Hepatocyte (in vitro differentiated cells): ENCODE measurements around the gene NT5C. TPM values are rescaled to one million over a fixed set of nuclear protein-coding genes. Genes with fewer than 3 reads are reported as not detected.

ENCODE experiments used
- DNase-seq: peaks from one replicate; pipeline ENCODE4 v3.0.0-alpha.2; 2016; ENCODE audit warnings: low spot score
- H2AFZ ChIP-seq: fragments of 200-600 bp; sonication (generic); 2 replicates; pipeline ENCODE4 v1.6.0; 2016; ENCODE audit warnings: antibody characterized with exemption, mild to moderate bottlenecking
- H3K27ac ChIP-seq: fragments of 200-600 bp; sonication (generic); 2 replicates; pipeline ENCODE4 v1.5.1; 2016; ENCODE audit warnings: mild to moderate bottlenecking
- H3K27me3 ChIP-seq: fragments of 200-600 bp; sonication (generic); 2 replicates; pipeline ENCODE4 v1.6.1; 2016
- H3K36me3 ChIP-seq: fragments of 200-600 bp; sonication (generic); replicated peaks from 2 replicates; pipeline ENCODE4 v1.5.1; 2016; ENCODE audit warnings: low read depth; ENCODE audit not compliant: insufficient read depth
- H3K4me1 ChIP-seq: fragments of 200-600 bp; sonication (generic); 2 replicates; pipeline ENCODE4 v1.5.1; 2016; ENCODE audit warnings: mild to moderate bottlenecking, moderate library complexity; ENCODE audit not compliant: insufficient read depth
- H3K4me2 ChIP-seq: fragments of 200-600 bp; sonication (generic); 2 replicates; pipeline ENCODE4 v1.6.0; 2016
- H3K4me3 ChIP-seq: fragments of 200-600 bp; sonication (generic); 2 replicates; pipeline ENCODE4 v1.5.1; 2016; ENCODE audit warnings: mild to moderate bottlenecking
- H3K79me2 ChIP-seq: fragments of 200-600 bp; sonication (generic); 2 replicates; pipeline ENCODE4 v1.6.0; 2017; ENCODE audit warnings: mild to moderate bottlenecking
- H3K9me2 ChIP-seq: fragments of 200-600 bp; sonication (generic); replicated peaks from 2 replicates; pipeline ENCODE4 v1.6.0; 2017; ENCODE audit warnings: mild to moderate bottlenecking; ENCODE audit not compliant: insufficient read depth
- H3K9me3 ChIP-seq: fragments of 200-600 bp; sonication (generic); 2 replicates; pipeline ENCODE4 v1.5.1; 2016; ENCODE audit warnings: low read depth, mild to moderate bottlenecking
- H4K20me1 ChIP-seq: fragments of 200-600 bp; sonication (generic); 2 replicates; pipeline ENCODE4 v1.6.0; 2016; ENCODE audit warnings: mild to moderate bottlenecking; ENCODE audit not compliant: insufficient read depth, poor library complexity, severe bottlenecking
- CTCF ChIP-seq: fragments of 200-600 bp; sonication (generic); IDR thresholded peaks from 2 replicates; pipeline ENCODE4 v1.5.1; 2016; ENCODE audit warnings: antibody characterized with exemption, mild to moderate bottlenecking; ENCODE audit not compliant: poor library complexity
- EZH2 ChIP-seq: fragments of 200-600 bp; sonication (generic); IDR thresholded peaks from 2 replicates; pipeline ENCODE4 v1.6.1; 2016; ENCODE audit warnings: antibody characterized with exemption, mild to moderate bottlenecking, borderline replicate concordance
- EZH2phosphoT487 ChIP-seq: fragments of 200-600 bp; sonication (generic); IDR thresholded peaks from one replicate; pipeline ENCODE4 v1.6.1; 2018; ENCODE audit warnings: antibody characterized with exemption, mild to moderate bottlenecking, low read depth, moderate library complexity; ENCODE audit not compliant: unreplicated experiment, severe bottlenecking
- WGBS: methylation state at CpG from one replicate; pipeline ENCODE4 v1.1.6; 2016; ENCODE audit warnings: low lambda C conversion rate; ENCODE audit errors: missing lambda C conversion rate; 5-methylcytosine and 5-hydroxymethylcytosine counted together
- polyA plus RNA-seq: library from polyadenylated mRNA; unstranded; fragments of >200 nt; fragmentation: Nextera tagmentation; extraction: Ambion mirVana; gene quantifications from 2 replicates; pipeline ENCODE4 v1.2.1, GENCODE V29; 2016
- total RNA-seq: library from RNA; depleted of rRNA; stranded (reverse); fragments of >200 nt; gene quantifications from 2 replicates; pipeline ENCODE4 v1.2.3, GENCODE V29; 2014

NT5C gene
- total and polyA plus RNA-seq, 2 experiments from 2014 or later = 46.3 to 73.3 TPM

GRCh38 chr17:75152922-75153779 is 21.6 kb upstream of the NT5C start:
- Histone ChIP-seq H3K9me2 (no peaks in the 10 kb centered on the region), H2AFZ (peak overlapping the region; percentile 27), H3K9me3 (no peaks in the 10 kb centered on the region), H3K4me3 (peak overlapping the region; percentile 57), H3K79me2 (peaks cover 57% of the 10 kb centered on the region), H3K27ac (peak overlapping the region; percentile 80), H3K36me3 (no peaks in the 10 kb centered on the region), H3K4me1 (peaks cover 7% of the 10 kb centered on the region), H4K20me1 (no peaks in the 10 kb centered on the region), H3K27me3 (no peaks in the 10 kb centered on the region), H3K4me2 (peak overlapping the region; percentile 76)
- peak; percentile 71 for DNase-seq
- under 1% methylated on average over 27 of the region's 28 CpGs for WGBS
- no peak for TF ChIP-seq EZH2
- TF ChIP-seq CTCF = no peak
- TF ChIP-seq EZH2phosphoT487 = no peak

- peaks cover 62% of the 10 kb centered on the region for H3K79me2 ChIP-seq
- H3K4me2 ChIP-seq = peak overlapping the region; percentile 76
- H2AFZ ChIP-seq = peak overlapping the region; percentile 27
- DNase-seq = no peak
- TF ChIP-seq CTCF = no peak
- no peak for TF ChIP-seq EZH2phosphoT487
- TF ChIP-seq EZH2 = no peak
- no peaks in the 10 kb centered on the region for H3K36me3 ChIP-seq
- no peaks in the 10 kb centered on the region for H3K9me3 ChIP-seq
- peaks cover 7% of the 10 kb centered on the region for H3K4me1 ChIP-seq
- WGBS = 30% methylated on average over 6 of the region's 6 CpGs
- peak overlapping the region; percentile 57 for H3K4me3 ChIP-seq
- H4K20me1 ChIP-seq = no peaks in the 10 kb centered on the region
- H3K27ac ChIP-seq = peak overlapping the region; percentile 80
- H3K27me3 ChIP-seq = no peaks in the 10 kb centered on the region
- H3K9me2 ChIP-seq = no peaks in the 10 kb centered on the region
Measured at GRCh38 chr17:75152523-75152921, 21.0 kb upstream of the NT5C start.

- Histone ChIP-seq H3K36me3 (no peaks in the 10 kb centered on the region), H3K9me2 (no peaks in the 10 kb centered on the region), H2AFZ (no peak overlapping the region), H3K4me2 (peak overlapping the region; percentile 76), H3K79me2 (peaks cover 67% of the 10 kb centered on the region), H3K4me1 (peaks cover 7% of the 10 kb centered on the region), H3K9me3 (no peaks in the 10 kb centered on the region), H3K27ac (peak overlapping the region; percentile 80), H4K20me1 (no peaks in the 10 kb centered on the region), H3K27me3 (no peaks in the 10 kb centered on the region), H3K4me3 (no peak overlapping the region)
- TF ChIP-seq EZH2 = no peak
- no peak for TF ChIP-seq EZH2phosphoT487
- TF ChIP-seq CTCF = no peak
- DNase-seq = no peak
- 67% methylated on average over 6 of the region's 6 CpGs for WGBS
Measured at GRCh38 chr17:75151930-75152329, 20.4 kb upstream of the NT5C start.
